Measurements from ENCODE around the gene AATF.

- TF ChIP-seq CTCF (IDR thresholded peaks at IDR 0.05; ENCODE audit: insufficient read depth, low read length), result no peak
- no peak for TF ChIP-seq REST (IDR thresholded peaks at IDR 0.05; ENCODE audit: insufficient replicate concordance, low read depth)
- TF ChIP-seq POLR2AphosphoS5 (IDR thresholded peaks at IDR 0.05; ENCODE audit: low read depth), result no peak
- no peak for TF ChIP-seq SPI1 (IDR thresholded peaks at IDR 0.05; ENCODE audit: borderline replicate concordance, low read depth)
These were observed 22.8 kb downstream of the AATF start for GRCh38 chr17:36971508-36971907.

Measured in HL-60 (cell line).